ENCODE data around the gene MYH14. TPM values are rescaled to one million over a fixed set of nuclear protein-coding genes. Genes with fewer than 3 reads are reported as not detected.

Gene MYH14
- polyA plus RNA-seq, 1 donor from 2014 or later, result not detected

- no peaks in the 10 kb centered on the region for H3K27me3 ChIP-seq (ENCODE audit: insufficient read depth, low read depth, low read length)
- H3K4me3 ChIP-seq (ENCODE audit: low read length), result no peak overlapping the region
- no peaks in the 10 kb centered on the region for H3F3A ChIP-seq (ENCODE audit: insufficient read depth, low read length, poor library complexity, severe bottlenecking)
- no peaks in the 10 kb centered on the region for H4K20me1 ChIP-seq (ENCODE audit: insufficient read depth)
- H3K9me3 ChIP-seq (ENCODE audit: low read length), result no peaks in the 10 kb centered on the region
- no peak overlapping the region for H3K9ac ChIP-seq (ENCODE audit: low read length)
- H3K9me2 ChIP-seq (ENCODE audit: insufficient read depth, low read length), result no peaks in the 10 kb centered on the region
- no peaks in the 10 kb centered on the region for H3K36me3 ChIP-seq (ENCODE audit: insufficient read depth, low read length)
- no peaks in the 10 kb centered on the region for H3K79me2 ChIP-seq (replicated peaks; ENCODE audit: insufficient read depth, low read length)
- H3K27ac ChIP-seq (ENCODE audit: low read length), result no peak overlapping the region
- no peak overlapping the region for H3K4me2 ChIP-seq (ENCODE audit: low read length)
- H2AFZ ChIP-seq (ENCODE audit: low read depth, low read length), result no peak overlapping the region
- TF ChIP-seq RAD21 (conservative IDR thresholded peaks at IDR 0.05) (no peak), MXI1 (conservative IDR thresholded peaks at IDR 0.05; ENCODE audit: poor library complexity, severe bottlenecking) (no peak), SMC3 (conservative IDR thresholded peaks at IDR 0.05; ENCODE audit: poor library complexity) (no peak), TAF1 (IDR thresholded peaks at IDR 0.05; ENCODE audit: low read depth) (no peak), EP300 (conservative IDR thresholded peaks at IDR 0.05; ENCODE audit: poor library complexity, severe bottlenecking) (no peak), EZH2 (IDR thresholded peaks at IDR 0.05; ENCODE audit: borderline replicate concordance, insufficient read depth, low read length, poor library complexity, severe bottlenecking) (no peak), POLR2AphosphoS5 (IDR thresholded peaks at IDR 0.05) (no peak)
- TF ChIP-seq, protein P1, sequence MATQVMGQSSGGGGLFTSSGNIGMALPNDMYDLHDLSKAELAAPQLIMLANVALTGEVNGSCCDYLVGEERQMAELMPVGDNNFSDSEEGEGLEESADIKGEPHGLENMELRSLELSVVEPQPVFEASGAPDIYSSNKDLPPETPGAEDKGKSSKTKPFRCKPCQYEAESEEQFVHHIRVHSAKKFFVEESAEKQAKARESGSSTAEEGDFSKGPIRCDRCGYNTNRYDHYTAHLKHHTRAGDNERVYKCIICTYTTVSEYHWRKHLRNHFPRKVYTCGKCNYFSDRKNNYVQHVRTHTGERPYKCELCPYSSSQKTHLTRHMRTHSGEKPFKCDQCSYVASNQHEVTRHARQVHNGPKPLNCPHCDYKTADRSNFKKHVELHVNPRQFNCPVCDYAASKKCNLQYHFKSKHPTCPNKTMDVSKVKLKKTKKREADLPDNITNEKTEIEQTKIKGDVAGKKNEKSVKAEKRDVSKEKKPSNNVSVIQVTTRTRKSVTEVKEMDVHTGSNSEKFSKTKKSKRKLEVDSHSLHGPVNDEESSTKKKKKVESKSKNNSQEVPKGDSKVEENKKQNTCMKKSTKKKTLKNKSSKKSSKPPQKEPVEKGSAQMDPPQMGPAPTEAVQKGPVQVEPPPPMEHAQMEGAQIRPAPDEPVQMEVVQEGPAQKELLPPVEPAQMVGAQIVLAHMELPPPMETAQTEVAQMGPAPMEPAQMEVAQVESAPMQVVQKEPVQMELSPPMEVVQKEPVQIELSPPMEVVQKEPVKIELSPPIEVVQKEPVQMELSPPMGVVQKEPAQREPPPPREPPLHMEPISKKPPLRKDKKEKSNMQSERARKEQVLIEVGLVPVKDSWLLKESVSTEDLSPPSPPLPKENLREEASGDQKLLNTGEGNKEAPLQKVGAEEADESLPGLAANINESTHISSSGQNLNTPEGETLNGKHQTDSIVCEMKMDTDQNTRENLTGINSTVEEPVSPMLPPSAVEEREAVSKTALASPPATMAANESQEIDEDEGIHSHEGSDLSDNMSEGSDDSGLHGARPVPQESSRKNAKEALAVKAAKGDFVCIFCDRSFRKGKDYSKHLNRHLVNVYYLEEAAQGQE (IDR thresholded peaks at IDR 0.05; ENCODE audit: borderline replicate concordance), result no peak
- TF ChIP-seq, protein P2, sequence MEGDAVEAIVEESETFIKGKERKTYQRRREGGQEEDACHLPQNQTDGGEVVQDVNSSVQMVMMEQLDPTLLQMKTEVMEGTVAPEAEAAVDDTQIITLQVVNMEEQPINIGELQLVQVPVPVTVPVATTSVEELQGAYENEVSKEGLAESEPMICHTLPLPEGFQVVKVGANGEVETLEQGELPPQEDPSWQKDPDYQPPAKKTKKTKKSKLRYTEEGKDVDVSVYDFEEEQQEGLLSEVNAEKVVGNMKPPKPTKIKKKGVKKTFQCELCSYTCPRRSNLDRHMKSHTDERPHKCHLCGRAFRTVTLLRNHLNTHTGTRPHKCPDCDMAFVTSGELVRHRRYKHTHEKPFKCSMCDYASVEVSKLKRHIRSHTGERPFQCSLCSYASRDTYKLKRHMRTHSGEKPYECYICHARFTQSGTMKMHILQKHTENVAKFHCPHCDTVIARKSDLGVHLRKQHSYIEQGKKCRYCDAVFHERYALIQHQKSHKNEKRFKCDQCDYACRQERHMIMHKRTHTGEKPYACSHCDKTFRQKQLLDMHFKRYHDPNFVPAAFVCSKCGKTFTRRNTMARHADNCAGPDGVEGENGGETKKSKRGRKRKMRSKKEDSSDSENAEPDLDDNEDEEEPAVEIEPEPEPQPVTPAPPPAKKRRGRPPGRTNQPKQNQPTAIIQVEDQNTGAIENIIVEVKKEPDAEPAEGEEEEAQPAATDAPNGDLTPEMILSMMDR (IDR thresholded peaks at IDR 0.05; ENCODE audit: poor library complexity, severe bottlenecking), result no peak
These were observed 97.6 kb downstream of the MYH14 start for GRCh38 chr19:50300814-50301606.

DNA sequence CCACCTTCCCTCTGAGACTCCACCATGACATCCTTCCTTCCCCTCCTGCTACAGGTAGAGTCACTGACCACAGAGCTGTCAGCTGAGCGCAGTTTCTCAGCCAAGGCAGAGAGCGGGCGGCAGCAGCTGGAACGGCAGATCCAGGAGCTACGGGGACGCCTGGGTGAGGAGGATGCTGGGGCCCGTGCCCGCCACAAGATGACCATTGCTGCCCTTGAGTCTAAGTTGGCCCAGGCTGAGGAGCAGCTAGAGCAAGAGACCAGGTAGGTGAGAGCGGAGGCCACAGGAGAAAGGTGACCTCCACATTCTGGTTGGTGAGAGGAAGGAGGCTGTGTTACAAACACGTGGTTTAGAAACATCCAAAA lies 98.2 kb downstream of the MYH14 start:
- TF ChIP-seq, protein P2 (IDR thresholded peaks at IDR 0.05; ENCODE audit: poor library complexity, severe bottlenecking), result no peak
- TF ChIP-seq POLR2AphosphoS5 (IDR thresholded peaks at IDR 0.05) (no peak), TAF1 (IDR thresholded peaks at IDR 0.05; ENCODE audit: low read depth) (no peak), EZH2 (IDR thresholded peaks at IDR 0.05; ENCODE audit: borderline replicate concordance, insufficient read depth, low read length, poor library complexity, severe bottlenecking) (no peak), EP300 (conservative IDR thresholded peaks at IDR 0.05; ENCODE audit: poor library complexity, severe bottlenecking) (no peak), RAD21 (conservative IDR thresholded peaks at IDR 0.05) (no peak), SMC3 (conservative IDR thresholded peaks at IDR 0.05; ENCODE audit: poor library complexity) (no peak), MXI1 (conservative IDR thresholded peaks at IDR 0.05; ENCODE audit: poor library complexity, severe bottlenecking) (no peak)
- TF ChIP-seq, protein P1 (IDR thresholded peaks at IDR 0.05; ENCODE audit: borderline replicate concordance), result no peak
- Histone ChIP-seq H2AFZ (ENCODE audit: low read depth, low read length) (no peak overlapping the region), H3K79me2 (replicated peaks; ENCODE audit: insufficient read depth, low read length) (no peaks in the 10 kb centered on the region), H3K9me3 (ENCODE audit: low read length) (no peaks in the 10 kb centered on the region), H3K4me3 (ENCODE audit: low read length) (no peak overlapping the region), H3K4me2 (ENCODE audit: low read length) (no peak overlapping the region), H3K27ac (ENCODE audit: low read length) (no peak overlapping the region), H3K9me2 (ENCODE audit: insufficient read depth, low read length) (no peaks in the 10 kb centered on the region), H3F3A (ENCODE audit: insufficient read depth, low read length, poor library complexity, severe bottlenecking) (no peaks in the 10 kb centered on the region), H3K9ac (ENCODE audit: low read length) (no peak overlapping the region), H4K20me1 (ENCODE audit: insufficient read depth) (no peaks in the 10 kb centered on the region), H3K27me3 (ENCODE audit: insufficient read depth, low read depth, low read length) (no peaks in the 10 kb centered on the region), H3K36me3 (ENCODE audit: insufficient read depth, low read length) (no peaks in the 10 kb centered on the region)
